NCI-H1694 treated with DMSO at 0.1 percent for 48 hours (cell line): Measurements from ENCODE around the gene ZNF644.

Experiments used
- DNase-seq: peaks from one replicate; lab custom pipeline; 2025; lab: John Stamatoyannopoulos, UW

The ZNF644 gene

DNA sequence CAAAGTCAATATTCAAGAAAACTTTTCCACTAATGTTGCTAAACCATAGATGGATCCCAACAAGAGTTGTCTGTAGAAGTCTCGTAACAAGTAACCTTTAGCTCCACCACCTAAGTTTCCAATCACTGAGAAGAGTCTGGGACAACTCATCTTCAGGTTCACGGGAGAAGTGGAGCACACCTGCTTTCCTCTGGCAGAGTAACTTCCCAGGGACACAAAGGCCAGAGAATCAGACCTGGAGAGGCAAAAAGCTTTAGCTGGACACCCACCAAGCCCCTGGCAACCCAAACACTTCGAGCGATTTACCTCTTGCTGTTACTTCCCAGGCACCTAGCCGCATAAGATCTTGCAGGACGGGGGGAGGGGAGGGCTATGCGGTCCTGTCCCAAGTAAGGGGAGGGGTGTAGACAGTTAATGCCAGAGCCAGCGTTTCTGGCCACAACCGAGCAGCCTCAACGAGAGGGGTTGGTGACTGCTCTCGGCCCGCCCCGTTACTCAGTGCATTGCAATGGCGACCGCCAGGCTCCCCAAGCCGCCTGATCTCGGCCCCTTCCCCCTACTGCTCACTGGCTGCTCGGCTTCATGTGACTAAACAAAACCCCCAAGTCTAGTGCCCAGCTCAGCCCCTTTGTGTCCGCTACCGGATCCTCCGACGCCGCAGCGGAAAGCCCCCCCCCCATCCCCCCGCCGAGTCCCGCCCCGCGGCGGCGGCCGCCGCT, 709 bp downstream of the ZNF644 start:
- peak; percentile 81 for DNase-seq

DNA sequence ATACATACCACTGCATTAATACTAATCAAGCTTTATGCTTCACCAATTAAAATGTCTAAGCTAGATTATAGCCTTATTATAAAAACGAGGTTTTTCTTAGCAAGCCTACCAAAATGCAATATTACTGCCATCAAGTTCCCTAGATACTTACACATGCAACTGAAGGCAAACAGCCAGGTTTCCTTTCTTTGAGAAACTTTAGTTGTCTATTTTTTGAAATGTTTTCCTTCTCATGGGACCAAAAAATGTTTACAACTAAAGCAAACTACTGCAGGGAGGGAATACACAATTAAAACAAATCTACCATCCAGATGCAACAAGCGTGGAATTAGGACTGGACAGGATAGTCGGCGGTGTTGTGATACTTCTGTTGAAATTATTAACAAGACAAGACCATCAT, 1.3 kb downstream of the ZNF644 start:
- no peak for DNase-seq

DNA sequence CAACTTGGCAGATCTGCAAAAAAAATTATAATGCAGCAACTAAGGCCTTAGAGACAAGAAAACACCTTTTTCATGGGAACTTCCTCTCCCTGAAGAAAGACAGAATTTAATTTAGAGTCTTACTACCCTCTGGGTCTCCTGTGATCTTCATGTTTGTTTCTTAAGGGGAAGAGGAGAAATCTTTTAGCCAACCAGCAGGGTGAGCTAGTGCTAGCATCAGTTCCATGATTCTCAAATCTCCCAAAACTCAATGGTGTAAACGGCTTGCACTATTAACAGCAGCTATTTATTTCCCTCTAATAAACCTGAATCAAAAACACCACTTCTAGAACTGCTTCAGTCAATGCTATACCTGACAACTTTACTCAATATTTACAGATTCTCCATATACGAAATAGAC, 3.8 kb downstream of the ZNF644 start:
- no peak for DNase-seq

DNA sequence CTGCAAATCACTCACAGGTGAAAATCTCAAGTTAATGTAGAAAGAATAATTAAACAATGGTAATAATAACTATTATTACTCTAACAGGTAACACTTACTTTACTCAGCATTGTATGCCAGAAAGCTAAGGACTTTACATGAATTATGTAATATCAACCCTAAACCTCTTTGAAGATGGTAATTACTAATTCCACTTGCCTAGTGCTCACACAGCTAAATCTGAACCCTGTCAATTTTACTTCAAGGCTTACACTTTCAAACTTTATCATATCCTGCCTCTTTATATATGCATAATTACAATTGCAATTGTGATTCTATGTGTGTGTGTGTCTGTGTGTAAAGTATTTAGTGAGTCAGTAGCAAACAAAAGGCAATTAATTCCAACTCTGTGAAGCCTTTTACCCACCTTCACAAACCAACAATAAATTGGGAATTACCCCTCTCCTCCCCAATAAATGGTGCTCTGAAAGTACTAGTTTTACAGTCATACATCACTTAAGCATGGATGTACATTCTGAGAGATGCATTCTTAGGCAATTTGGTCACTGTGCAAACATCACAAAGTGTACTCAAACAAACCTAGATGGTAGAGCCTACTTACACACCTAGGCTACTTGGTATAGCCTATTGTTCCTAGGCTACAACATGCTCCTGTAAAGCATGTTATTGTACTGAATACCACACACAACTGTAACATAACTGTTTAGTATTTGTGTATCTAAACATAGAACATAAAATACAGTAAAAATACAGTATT, 5.9 kb downstream of the ZNF644 start:
- no peak for DNase-seq

DNA sequence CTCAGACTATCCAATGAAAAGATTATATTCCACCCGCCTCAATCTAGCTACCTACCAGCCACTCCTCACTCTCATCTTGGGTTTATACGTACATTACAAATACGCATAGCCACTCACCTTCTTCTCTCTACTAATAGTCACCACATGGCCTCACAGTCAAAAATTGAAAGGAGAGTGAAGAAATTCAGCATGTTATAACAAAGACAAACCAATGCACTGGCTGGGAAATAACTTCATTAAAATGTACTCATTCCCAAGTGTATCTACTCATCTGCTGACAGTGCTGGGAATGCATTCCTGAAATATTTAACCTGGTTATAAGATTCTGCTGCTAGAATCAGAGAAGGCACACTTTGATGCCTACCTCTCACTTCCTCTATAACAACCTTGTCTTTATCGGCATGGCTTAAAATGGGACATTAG, 6.5 kb downstream of the ZNF644 start:
- no peak for DNase-seq

DNA sequence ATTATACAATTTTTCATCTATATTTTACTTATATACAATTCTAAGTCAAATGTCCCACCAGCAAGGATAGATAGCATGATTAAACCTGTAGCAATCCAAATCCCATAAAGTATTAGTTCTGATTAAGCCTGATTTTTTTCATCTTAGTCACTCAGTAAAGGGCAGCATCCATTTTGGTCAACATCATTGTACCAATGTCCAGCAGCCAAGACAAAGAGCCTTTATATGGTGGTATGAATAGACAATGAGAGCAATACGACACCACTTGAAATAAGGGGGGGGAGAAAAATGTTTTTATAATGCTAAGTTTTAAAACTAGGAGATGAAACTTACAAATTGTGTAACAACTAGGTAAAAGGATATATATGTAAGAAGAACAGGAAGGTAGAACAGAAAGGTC, 7.4 kb downstream of the ZNF644 start:
- DNase-seq: no peak

DNA sequence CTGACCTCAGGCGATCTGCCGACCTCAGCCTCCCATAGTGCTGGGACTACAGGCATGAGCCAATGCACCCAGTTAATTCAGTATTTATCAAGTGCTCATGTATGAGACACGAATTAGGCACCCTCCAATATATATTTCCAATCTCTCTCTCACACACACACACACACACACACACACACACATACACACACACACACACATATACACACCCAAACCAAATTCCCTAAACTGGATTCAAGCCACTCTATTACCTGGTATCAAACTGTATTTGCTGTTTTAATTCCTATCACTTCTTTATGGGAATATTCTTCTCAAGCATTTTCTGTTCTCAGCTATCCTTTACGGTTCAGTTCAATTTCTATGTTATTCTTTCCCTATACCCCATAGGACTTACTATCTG, 8.5 kb downstream of the ZNF644 start:
- no peak for DNase-seq

DNA sequence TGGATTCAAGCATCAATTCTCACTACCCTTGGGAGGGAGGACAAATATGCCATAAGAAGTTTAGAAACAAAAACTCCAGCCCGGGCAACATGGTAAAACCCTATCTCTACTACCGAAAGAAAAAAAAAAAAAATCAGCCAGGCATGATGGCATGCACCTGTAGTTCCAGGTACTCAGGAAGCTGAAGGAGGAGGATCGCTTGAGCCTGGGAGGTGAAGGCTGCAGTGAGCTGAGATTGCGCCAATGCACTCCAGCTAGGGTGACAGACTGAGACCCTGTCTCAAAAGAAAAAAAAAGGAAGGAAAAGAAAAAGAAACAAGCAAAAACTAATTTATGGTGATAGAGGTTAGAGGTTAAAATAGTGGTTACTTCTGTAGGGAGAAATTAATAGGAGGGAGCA, 9.6 kb downstream of the ZNF644 start:
- DNase-seq: no peak

DNA sequence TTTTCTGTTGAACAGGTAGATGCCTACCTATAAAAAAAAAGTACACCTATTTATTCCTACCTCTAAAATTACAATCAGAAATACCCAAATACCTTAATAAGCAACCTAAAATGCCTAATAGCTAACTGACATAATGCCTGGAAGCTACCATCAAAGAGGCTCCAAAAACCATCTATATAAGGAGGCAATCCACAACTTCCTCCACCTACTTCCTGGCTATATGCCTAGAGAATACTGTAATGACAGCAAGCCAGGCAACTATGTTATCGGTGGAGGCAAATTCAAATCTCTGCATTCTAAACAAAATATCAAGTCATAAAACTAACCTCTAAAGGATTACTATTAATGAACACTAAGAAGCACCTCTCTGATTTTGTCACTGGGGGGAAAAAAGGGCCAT, 10.1 kb downstream of the ZNF644 start:
- no peak for DNase-seq

DNA sequence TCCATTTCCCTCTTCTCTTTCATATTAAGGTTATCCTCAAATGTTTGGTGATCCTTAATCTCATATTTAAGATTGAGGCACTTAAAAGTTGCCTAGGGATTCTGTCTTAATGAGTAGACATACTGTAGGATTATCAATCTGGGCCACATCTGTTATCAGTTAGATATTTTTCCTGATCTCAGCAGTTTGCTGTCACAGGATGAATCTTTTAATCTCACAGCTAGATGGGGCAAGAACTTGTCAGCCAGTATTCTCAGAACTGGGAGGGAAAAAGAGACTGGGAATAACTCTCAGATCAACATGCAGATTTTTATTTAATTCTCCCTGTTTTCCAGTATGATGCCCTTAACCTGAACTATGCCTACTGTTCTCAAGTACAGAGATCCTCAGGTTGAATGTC, 14.0 kb downstream of the ZNF644 start:
- no peak for DNase-seq

DNA sequence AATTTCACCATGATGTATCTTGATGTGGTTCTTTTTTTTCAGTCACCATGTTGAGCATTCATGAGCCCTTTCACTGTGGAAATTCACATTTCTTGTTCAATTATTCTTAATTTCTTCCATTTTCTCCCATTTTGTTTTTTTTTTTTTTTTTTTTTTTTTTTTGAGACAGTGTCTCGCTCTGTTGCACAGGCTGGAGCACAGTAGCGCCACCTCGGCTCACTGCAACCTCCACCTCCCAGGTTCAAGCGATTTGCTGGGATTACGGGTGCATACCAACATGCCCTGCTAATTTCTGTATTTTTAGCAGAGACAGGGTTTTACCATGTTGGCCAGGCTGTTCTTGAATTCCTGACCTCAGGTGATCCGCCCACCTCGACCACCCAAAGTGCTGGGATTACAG, 14.7 kb downstream of the ZNF644 start:
- DNase-seq: no peak

DNA sequence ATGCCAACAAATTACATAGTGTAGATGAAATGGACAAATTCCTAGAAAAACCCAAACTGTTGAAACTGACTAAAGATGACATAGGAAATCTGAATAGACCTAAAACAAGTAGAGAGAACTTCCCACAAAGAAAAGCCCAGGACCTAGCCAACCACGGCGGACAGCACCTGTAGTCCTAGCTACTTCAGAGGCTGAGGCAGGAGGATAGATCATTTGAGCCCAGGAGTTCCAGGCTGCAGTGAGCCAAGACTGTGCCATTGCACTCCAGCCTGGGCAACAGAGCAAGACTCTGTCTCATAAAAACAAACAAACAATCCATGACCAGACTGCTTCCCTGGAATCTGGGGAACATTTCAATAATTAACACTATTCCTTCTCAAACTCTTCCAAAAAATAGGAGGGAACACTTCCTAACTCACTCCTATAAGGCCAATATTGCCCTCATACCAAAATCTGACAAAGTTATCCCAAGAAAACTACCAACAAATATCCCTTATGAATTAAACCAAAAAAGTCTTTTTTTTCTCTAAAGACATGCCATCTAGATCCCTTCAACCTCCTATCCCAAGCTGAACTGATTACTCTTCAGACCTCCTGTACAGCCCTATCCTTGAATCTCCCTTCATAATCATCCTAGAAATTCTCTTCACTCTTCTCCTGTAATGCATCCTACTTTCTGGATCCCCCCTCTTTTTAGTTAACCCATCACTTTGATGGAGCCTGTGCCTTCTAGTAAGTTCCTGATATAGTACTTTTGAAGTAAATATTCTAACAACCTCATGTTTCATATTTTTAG, 15.5 kb downstream of the ZNF644 start:
- DNase-seq: no peak

DNA sequence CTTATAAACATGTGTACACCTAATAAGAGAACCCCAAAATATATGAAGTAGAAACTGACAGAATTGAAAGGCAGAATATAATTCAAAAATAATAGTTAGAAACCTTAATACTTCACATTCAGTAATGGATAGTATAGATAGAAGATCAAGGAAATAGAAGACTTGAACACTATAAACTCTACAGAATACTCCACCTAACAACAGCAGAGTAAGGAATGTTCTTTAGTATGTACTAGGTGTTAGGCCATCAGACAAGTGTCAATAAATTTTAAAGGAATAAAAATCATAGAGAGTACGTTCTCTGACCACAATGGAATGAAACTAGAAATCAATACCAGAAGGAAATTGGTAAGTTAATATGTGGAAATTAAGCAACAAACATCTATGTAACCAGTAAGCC, 16.6 kb downstream of the ZNF644 start:
- DNase-seq: no peak

DNA sequence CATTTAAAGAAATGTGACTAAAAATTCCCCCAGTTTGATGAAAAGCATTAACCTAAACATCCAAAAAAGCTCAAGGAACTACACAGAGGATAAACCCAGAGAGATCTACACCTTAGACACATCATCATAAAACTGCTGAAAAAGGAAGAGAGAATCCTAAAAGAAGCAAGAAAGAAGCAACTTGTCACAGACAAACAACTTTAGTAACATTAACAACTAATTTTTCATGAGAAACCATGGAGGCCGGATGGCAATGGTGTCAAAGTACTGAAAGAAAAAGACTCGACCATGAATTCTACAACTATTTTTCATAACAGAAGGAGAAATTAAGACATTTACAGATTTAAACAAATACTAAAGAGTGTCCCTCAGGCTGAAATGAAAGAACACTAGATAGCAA, 17.7 kb downstream of the ZNF644 start:
- no peak for DNase-seq

DNA sequence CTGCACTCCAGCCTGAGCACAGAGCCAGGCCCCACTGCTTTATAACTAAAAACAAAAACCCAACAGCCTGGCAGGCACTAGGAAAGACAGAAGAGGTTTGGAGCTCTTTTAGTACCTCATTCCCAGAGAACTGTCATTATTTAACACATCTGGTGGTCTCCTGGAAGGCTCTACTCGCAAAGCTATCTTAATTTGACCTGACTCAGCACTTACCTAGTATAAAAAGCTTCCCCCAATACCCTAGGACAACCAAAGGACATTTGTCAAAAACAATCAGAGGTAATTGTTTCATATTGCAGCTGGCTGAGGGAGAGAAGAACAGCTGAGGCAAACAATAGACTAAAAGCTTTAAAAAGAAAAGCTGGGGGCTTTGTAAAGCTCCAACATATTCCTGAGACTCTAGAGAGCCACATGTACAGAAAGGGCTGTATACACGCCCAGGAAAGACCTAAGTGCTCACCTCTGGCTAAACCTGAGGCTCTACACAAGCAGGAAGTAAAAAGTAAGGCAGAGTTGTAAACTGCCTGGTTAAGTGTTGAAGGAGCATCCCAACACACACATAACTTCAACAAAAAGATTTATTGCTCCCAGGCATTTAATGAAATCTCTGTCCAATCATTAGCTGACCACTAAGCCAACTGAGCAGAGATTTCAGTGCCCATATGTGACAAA, 25.0 kb downstream of the ZNF644 start:
- no peak for DNase-seq

DNA sequence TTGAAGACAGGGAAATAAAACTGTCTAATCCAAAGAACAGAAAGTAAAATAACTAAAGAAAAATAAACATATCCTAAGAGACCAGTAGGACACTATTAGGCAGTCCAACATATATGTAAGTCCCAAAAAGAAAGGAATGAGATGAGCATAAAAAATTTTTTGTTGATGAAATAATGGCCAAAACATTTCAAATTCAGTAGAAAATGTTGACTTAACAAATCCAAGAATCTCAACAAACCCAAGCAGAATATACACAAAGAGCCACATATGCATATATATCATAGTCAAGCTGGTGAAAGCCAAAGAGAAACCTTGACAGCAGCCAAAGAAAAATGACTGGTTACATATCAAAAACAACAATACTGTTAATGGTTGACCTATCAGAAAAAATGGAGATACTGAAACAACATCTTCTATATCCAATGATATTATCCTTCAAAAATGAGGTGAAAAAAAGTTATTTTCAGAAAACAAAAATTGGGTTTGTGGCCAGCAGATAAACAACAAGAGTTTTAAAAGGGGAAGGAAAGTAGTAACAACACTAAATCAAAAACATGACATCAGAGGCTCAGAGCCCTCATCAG, 26.4 kb downstream of the ZNF644 start:
- DNase-seq: no peak

DNA sequence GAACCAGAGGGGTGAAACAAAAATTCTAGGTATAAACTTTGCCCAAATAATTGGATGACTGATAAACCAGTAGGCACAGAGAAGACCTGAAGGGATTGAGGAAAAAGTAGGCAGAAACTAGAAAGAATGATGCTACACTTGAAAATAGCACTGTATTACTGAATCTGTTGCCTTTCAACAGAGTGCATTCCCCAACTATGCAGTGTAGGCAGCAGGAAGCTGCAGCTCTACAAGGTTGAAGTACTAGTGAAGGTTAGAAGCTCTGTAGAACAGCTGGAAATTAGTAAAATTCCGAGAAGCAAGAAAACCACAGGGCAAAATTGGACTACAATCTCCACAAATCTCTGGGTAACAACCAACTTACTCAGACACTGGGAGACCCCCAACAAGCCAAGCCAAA, 27.4 kb downstream of the ZNF644 start:
- DNase-seq: no peak

DNA sequence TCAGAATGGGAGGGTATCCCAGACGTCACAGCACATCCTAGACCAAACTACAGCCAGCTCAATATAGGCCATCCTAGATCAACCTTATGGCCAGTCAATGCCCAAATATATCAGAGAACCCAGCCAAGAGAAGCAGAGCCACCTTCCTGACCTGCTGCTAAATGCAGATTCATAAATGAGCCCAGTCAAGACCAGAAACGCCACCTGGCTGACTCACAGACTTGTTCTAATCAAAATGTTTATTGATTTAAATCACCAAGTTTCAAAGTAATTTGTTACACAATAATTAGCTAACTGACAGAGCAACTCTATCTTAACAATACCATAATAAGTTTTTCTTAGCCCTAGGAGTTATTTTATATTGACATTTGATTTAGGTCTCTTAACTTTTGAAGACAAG, 28.6 kb downstream of the ZNF644 start:
- no peak for DNase-seq

DNA sequence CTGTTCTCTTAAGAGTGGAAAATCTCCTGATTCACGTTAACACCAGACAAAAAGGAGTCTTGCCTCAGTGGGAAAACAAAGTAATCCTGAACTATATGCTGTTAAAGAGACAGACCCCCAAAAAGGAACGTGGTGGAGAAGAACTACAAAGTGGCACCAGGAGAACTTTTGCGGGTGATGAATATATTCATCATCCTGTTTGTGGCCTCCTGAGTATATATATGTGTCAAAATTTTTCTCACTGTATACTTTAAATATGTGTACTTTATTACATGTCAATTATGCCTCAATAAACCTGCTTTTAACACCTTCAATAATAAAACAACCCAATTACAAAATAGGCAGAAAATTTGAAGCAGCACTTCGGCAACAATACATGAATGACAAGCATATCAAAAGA, 31.1 kb downstream of the ZNF644 start:
- DNase-seq: no peak

DNA sequence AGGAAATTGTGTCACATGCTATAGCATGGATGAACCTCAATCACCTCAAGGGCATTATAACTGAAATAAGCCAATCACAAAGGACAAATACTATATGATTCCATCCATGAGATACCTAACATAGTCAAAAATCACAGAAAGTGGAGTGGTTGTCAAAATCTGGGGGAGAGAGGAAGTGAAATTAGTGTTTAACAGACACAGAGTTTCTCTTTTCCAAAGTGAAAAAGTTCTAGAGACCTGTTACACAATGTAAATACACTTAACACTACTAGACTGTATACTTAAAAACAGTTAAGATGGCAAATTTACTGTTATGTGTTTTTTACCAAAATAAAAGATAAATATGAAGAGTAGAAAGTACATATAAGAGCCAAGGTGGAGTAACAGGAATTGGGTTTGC, 31.8 kb downstream of the ZNF644 start:
- no peak for DNase-seq

DNA sequence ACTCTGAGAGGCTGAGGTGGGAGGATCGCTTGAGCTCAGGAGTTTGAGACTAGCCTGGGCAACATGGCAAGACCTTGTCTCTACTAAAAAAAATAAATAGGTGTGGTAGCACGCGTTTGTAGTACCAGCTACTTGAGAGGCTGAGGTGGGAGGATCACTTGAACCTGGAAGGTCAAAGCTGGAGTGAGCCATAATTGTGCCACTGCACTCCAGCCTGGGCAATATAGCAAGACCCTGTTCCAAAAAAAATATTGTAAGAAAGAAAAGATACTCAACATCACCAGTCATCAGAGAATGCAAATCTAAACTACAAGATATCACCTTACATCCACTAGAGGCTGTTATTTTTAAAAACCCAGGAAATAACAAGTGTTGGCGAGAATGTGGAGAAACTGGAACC, 32.5 kb downstream of the ZNF644 start:
- DNase-seq: no peak

DNA sequence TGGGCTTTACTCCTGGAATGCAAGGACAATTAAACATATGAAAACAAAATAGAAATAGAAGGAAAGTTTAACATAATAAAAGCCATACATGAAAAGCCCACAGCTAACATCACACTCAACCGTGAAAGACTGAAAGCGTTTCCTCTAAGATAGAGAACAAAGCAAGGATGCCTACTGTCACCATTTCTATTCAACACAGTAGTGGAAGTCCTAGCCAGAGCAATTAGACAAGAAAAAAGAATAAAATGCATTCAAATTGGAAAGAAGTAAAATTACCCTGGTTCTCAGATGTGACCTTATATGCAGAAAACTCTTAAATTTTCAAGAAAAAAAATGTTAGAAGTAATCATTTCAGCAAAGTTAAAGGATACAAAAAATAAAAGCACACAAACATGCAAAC, 34.0 kb downstream of the ZNF644 start:
- no peak for DNase-seq
